Measurements from ENCODE around the gene TLE3.
"Not testable (repeated sequence)": the region's sequence is repeated elsewhere in the genome, so short reads cannot be mapped to it uniquely, and the experiment has no call there.

TLE3 gene

DNA sequence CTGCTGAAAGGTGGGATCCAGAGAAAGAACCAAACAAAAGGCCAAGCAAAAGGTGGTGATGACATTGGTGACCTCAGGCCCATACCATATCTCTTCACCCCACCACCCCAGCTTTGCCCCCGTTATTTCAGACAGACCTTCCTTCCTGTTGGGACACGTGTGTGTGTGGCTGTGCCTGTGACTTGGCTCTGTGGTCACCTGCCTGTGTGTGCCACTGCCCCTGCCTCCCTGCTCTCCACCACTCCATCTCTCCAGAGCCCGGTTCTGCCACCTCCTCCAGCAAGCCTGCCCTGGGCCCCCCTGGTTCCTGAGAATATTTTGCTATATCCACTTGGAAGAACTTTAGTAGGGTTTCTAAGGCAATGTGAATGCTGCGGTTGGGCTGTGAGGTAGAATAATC, 28.6 kb upstream of the TLE3 start:
- DNase-seq (ENCODE audit: low spot score), result no peak

DNA sequence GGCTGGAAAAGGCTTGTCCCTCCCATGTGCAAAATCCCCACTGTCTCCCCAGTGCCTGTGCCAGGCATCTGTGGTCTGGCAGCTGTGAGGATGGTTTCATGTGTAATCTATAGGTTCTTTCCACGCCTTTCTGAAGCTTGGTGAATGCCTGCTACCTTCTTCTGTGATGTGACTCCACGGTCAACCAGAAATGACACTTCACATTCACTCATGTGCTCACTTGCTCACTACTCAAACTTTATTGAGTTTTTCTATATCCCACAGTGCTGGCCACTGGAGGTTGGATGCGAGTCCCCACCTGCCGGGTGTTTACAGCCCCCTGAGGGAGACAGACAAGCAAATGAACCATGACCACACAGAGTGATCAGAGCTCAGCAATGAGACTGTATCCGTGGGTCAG, 27.9 kb upstream of the TLE3 start:
- no peak for DNase-seq (ENCODE audit: low spot score)

DNA sequence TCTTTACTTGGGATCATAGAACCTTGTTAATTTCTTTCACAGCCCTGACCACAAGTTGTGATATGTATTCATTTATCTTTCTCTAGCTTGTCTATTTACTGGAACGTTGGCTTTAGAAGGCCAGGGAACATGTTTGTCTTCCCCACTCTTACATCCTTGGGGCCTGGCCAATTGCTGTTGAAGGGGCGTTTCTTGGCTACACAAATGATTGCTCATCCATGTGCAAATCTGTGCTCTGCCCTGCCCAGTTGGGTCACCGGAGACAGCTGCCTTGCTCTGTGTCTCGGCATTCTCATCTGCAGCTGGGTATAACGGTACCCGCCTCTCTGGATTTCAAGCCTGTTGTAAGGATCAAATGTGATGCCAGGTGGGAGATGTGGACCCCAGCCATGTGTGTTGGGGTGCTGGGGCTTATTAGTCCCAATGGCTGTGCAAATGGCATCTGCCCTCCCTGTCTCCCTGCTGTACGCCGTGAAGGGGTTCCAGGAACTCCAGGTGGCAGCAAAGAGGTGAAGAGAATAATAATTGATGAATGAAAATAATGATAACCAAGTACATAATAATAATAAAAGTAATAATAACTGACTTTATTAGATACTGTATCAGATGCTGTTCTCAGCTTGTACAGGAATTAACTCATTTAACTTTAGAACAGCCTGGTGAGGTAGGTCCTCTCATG, 24.0 kb upstream of the TLE3 start:
- DNase-seq (ENCODE audit: low spot score), result peak; percentile 24

DNA sequence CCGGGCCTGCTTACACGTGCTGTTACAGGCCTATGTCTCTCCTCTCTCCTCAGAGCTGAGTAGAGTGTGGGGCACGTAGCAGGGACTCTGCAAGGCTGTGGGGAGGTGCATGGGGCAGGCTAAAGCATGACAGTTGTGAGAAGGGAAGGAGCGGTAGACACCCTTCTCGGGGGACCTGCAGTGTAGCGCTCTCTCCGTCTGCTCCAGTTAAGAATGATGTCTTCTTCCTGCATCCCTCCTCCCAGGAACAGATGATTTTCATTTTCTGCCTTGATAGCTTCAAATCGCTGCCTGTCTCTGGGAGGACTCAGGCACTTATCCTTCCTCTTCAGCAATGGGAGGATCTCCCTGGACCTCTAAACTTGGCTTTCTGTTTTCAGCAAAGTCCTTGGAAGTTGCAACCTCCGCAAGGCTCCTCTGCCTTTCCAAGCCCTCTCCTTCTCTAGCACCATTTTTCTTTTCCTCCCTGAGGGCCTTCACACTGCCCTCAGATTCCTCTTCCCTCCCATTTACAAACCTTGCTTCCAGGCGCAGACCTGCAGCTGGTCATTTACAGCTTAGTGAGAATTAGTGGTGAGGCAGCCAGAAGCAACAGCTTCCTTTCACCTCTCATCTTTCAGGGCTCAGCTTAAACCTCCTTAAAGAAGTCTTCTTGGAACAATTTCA, 23.4 kb upstream of the TLE3 start:
- no peak for DNase-seq (ENCODE audit: low spot score)

DNA sequence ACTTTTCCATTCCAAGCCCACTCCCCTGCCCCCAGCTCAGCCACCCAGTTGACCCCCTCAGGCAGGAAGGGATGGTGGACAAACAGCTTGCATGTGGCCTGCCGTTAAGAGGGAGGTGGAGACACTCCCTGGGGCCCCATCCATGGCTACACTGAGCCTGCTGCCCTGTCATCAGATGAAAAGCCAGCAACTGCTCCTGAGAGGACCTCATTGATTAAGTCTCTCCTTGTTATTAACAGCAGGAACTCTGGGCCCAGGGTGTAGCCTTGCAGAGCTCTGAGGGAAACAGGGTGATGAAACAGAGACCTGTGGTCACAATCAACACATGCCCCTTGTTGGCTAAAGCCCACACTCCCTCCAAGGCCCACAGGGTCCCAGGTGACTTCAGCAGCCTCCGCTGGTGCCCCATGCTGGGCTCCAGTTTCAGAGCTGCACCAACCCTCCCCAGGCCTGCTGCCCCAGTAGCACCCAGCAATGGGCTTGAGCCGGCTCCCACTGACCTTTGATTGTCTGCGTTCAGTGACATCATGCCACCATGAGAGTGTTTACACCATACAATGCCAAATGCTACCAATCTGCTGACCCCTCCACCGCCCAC, 22.3 kb upstream of the TLE3 start:
- DNase-seq (ENCODE audit: low spot score), result no peak

DNA sequence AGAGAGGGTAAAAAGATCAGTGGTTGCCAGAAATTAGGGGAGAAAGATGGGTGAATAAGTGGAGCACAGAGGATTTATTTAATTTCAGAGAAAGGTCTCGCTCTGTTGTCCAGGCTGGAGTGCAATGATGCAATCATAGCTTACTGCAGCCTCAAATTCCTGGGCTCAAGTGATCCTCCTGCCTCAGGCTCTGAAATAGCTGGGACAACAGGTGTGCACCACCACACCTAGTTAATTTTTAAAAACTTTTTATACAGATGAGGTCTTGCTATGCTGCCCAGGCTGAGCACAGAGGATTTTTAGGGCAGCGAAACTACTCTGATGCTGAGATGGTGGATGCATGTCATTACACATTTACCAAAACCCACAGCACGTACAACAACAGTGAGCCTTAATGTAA, 20.9 kb upstream of the TLE3 start:
- DNase-seq (ENCODE audit: low spot score), result no peak

DNA sequence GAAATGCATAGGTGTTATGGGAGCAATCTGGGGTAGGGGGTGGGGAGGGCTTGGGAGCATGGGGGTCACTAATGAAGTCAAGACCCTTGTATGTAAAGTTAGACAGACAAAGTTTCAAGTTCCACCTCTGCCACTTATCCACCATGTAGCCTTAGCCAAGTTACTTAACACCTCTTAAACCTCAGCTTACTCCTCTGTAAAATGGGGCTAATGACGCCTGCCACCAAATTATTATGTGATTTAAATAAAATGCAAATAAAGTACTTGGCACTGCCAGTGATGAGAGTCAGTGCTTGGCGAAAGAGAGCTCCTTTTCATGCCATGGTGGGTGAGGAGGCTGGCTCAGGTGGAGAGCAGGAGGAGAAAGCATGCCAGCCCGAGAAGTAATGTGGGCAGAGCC, 18.6 kb upstream of the TLE3 start:
- no peak for DNase-seq (ENCODE audit: low spot score)

DNA sequence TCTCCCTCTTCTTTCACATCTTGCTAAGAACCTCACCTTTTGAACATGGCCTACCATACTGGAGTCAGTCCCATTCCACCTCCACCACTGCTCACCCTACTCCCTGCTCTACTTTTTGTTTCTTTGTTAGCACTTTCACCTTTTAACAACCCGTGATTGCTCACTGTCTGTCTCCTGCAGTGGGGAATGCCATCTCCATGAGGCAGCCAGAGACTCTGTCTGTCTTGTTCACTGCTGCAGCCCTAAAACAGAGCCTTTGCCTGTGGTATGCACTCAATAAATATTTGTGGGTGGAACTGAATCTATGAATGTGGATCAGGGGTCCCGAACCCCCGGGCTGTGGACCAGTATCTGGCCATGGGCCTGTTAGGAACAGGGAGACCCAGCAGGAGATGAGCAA, 16.5 kb upstream of the TLE3 start:
- DNase-seq (ENCODE audit: low spot score), result no peak

DNA sequence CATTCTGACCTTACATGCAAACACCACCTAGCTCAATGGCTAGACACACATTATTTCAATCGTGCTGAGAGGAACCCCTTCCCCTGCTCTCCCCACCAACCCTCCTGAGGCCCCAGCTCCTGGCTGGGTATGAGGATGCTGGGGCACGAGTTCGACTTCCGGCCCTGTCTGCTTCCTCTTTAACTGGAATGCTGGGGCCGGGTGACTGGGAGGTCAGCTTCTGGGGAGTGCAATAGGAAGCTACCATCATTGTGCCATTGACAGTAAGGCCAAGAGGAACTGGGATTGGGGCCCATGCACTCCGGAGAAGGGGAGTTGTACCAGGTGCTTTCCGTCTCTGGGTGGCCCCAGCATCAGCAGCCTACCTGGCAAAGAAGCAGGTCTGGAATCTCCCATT, 15.6 kb upstream of the TLE3 start:
- no peak for DNase-seq (ENCODE audit: low spot score)

DNA sequence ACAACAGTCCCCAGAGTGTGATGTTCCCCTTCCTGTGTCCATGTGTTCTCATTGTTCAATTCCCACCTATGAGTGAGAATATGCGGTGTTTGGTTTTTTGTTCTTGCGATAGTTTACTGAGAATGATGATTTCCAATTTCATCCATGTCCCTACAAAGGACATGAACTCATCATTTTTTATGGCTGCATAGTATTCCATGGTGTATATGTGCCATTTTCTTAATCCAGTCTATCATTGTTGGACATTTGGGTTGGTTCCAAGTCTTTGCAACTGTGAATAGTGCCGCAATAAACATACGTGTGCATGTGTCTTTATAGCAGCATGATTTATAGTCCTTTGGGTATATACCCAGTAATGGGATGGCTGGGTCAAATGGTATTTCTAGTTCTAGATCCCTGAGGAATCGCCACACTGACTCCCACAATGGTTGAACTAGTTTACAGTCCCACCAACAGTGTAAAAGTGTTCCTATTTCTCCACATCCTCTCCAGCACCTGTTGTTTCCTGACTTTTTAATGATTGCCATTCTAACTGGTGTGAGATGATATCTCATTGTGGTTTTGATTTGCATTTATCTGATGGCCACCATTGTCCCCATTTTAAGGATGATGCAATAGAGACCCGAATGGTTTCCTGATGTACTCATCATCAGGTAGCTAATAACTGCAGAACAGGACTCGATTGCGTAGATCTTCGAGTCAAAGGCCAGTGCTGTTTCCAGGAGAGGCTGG, 15.0 kb upstream of the TLE3 start:
- DNase-seq (ENCODE audit: low spot score), result not testable (repeated sequence)

DNA sequence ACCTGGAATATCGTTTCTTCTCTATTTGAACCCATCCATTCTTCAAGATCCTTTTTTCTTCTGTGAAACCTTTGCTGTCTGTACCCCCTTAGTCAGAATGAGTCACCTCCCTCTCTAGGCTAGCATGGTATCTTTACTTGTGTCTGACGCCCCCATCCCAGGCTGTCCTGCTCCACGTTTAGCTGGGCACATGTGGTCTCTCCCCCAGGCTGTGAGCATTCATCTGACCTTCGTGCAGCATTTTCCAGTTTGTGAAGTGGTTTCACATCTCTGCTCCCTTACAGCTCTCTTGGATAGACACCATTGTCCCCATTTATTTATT, 14.3 kb upstream of the TLE3 start:
- no peak for DNase-seq (ENCODE audit: low spot score)

DNA sequence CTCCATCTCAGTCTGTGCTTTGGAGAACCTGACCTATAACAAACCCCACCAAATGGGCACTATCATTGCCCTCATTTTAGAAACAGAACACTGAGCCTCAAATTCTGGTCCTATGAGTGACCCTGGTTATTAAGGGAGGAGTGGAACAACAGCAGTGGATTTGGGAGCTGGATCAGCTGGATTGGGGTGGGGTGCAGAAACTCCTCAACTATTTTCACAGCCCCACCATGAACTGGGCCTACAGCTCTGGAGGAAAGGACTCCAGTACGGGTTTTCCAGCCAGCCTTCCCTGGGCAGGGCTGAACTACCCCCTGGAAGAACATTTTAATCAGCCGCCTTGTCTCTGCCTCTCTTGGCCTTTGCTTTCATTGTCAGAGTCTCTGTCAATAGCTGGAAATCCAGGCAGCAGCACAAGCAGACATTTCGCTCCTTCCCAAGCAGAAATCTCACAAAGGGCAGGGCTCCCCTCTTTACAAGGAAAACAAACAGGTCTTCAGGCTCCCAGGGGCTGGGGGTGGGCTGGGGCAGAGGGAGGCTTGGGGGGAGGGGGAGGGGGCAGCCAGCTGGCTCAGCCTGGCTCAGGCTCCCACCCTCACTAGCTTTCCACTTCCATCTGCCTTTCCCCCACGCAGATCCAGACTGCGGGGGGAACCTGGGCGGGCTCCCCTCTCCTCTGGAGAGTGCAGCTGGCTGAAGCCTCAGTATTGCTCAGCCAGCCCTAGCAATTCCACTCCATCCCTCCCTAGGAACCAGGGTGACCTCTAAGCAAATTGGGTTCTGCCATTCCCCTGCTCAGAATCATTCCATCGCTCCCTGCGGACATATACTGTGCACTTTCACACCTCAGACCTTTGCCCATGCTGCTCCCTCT, 13.7 kb upstream of the TLE3 start:
- no peak for DNase-seq (ENCODE audit: low spot score)

DNA sequence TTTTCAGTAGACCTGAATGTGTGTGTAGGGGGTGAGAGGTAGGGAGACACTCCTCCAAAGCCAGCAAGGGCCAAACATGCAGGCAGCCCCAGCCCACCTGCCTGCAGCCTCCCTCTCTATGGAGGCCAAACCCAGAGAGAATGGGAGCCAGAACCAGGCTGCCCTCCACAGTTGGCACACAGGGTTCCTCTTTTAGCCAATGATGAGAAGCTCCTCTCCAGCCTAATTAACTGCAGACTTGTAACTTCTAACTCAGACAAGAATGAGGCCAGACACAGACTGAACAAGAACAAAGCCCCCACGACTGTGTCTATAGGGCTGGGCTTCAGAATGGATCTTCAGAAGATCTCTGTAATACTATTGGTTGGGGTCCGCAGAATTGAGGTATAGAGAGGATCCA, 12.3 kb upstream of the TLE3 start:
- DNase-seq (ENCODE audit: low spot score), result no peak

DNA sequence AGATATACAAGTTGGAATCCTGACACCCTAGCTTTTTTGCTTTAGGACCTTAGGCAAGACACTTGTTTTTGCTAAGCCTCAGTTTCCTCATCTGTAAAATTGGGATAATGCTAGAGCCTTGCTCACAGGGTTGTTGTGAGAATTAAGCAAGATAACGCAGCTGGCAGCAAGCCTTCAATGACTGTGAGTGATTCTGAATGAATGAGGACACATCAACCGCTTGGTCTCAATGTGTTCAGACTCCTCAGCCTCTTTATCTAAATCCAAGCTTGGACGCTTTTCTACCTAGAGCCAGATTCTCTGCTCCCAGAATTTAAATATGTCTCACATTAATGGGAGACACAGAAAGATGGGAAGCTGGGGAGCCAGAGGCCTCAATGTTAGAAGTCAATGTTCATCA, 11.8 kb upstream of the TLE3 start:
- DNase-seq (ENCODE audit: low spot score), result no peak

DNA sequence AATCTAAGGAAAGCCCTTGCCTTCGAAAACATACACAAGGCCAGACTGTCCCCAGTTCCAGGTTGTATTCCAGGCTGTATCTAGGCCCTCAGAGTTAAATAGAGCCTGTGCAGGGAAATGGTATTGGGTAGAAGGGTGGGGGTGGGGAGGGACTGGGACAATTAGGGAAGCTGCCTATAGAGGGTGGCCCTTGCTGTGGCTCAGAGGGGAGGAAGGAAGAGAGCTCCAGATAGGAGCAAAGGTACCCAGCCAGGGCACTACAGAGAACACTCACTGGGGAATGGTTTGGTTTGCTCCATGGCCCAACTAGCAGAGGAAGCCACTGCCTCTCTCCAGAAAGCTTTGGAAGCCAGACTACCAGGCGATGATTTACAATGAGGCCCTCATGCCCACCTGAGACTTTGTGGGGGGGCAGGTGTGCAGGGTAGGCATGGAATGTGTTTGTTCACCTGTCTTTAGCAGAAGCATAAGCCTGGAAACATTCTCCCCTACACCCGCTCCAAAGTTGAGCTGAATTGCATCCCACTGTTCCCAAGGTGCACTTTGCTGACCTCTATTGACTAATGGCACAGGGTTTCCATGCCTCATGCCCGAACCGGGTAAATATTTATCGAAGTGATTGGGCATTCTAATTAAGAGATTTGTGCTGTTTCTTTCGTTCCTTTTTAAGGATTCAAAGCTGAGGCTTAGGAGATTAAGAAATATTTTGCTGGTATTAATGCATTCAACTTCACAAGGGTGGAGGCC, 6.3 kb upstream of the TLE3 start:
- DNase-seq (ENCODE audit: low spot score), result no peak

DNA sequence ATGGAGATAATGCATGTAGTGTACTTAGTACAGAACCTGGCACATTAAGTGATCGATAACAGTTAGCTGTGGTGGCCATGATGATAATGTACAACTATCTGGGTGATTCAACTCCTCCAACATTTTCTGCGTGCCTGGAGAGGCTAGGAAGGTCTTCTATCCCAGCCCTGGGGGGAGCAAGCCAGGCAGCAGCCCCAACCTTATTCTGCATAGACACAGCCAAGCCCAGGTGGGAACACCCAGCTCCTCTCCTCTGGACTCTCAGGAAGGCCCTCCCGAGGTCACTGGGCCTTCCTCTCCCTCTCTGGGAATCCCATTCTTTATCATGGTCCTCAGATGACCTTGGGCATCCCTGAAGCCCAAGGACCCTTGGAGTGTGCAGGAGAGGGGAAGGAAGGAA, 5.1 kb upstream of the TLE3 start:
- no peak for DNase-seq (ENCODE audit: low spot score)

DNA sequence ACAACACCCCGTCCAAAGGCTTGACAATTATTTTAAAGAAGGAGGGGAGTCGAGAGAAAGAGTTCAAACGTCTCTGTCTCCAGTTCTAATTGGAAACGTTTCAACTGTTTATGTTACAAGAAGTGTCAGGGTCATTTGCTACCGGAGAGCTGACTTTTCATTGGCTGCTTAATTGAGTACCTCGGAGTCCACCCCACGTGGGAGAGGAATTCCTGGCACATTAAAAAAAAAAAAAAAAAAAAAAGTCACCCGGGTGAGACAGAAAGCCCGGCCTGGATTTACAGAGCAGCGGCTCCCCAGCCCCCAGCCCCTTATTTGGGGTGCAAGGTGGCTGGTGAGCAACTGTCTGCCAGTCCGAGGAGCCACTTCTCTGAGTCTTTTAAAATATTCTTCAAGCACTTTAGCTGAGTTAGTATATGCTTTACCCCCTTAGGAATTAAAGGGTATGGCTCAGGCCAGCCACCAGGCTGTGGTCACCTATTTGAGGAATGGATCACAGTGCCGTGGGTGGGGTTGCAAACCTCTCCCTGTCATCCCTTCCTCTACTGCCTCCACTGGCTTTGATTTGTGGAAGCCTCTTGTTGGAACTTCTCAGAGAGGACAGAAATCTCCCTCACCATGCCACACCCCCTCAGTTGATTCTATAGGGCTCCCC, 3.9 kb upstream of the TLE3 start:
- peak; percentile 76 for DNase-seq (ENCODE audit: low spot score)

DNA sequence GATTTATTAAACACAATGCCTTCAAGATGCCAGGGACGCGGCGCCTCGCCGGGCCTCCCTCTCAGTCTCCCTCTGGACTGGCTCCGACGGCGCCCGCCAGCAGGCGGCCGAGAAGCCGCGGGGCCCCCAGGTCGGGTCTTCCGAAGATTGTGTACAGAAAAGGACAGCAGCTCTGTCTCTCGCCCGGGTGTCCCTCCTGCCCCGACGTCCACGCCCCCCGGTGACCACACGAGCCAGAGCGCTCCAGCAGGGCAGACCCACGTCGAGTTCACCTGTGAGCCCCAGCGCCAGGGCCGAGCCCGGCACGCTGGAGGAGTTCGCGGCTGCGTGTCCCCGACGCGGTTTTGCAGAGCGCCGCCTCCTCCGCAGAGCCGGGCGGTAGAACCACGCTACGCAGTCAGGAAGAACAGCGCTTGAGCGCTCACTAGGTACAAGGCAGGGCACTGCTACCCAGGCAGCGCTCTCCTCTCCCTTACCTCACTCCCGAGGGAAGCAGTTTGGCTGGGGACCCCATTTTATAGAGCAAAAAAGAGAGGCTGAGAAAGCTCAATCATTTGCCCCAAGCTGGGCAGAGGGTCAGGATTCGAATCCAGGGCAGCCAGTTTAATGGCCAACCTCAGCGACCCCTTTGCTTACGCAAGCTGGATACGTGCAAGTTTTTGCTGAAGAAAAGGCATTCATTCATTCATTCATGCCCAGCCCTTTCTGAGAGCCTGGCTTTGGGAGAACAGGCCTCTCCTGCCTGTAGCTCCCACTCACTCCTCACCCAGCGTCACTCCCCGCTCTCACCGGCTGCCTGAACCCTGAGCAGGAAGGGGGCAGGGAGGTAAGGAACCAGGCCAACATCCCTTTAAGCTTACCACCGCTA, 3.0 kb upstream of the TLE3 start:
- DNase-seq (ENCODE audit: low spot score), result no peak

DNA sequence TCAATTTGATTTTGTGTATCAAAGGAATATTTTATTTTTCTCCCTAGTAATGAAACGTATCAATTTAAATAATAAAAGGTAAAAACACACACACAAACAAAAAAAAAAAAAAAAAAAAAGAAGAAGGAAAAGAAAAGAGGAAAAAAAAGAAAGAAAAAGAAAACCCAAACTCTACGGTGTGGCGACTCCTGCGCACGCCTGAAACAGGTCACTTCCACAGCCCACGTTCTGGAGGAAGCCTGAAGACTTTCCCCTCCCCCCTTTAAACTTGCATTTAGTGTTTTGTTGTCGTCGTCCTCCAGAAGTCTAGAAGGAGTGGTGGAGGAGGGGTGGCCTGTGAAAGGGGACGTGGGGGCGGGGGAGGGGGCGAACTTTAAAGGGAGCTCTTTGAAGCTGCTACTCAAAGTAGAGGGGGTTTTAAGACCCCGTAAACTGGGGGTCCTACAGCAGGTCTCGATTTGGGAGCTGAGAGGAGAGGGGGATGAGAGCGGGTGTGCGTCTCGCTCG, 2.3 kb upstream of the TLE3 start:
- no peak for DNase-seq (ENCODE audit: low spot score)
